SK-N-SH treated with all-trans-retinoic acid at 6 μM for 48 hours (cell line): ENCODE measurements around the gene UTP14A.

Experiments used
- OSR1 ChIP-seq: fragments of 250-450 bp; sonication (Bioruptor Pico); IDR thresholded peaks from 2 replicates; pipeline ENCODE4 v1.8.0; 2022; ENCODE audit warnings: moderate library complexity, mild to moderate bottlenecking, inconsistent platforms
- RARB ChIP-seq: fragments of 250-450 bp; sonication (Bioruptor Pico); IDR thresholded peaks from 2 replicates; pipeline ENCODE4 v1.8.0; 2021; ENCODE audit warnings: mild to moderate bottlenecking, moderate library complexity
- ZFP3 ChIP-seq: fragments of 250-450 bp; sonication (Bioruptor Pico); IDR thresholded peaks from 2 replicates; pipeline ENCODE4 v1.5.0; 2020; ENCODE audit warnings: mild to moderate bottlenecking, moderate library complexity
- TF ChIP-seq, protein P1 (sequence below): fragments of 250-450 bp; sonication (Bioruptor Pico); IDR thresholded peaks from 2 replicates; pipeline ENCODE4 v1.8.0; 2020; ENCODE audit warnings: mild to moderate bottlenecking, moderate library complexity, borderline replicate concordance

- TF ChIP-seq, protein P1, sequence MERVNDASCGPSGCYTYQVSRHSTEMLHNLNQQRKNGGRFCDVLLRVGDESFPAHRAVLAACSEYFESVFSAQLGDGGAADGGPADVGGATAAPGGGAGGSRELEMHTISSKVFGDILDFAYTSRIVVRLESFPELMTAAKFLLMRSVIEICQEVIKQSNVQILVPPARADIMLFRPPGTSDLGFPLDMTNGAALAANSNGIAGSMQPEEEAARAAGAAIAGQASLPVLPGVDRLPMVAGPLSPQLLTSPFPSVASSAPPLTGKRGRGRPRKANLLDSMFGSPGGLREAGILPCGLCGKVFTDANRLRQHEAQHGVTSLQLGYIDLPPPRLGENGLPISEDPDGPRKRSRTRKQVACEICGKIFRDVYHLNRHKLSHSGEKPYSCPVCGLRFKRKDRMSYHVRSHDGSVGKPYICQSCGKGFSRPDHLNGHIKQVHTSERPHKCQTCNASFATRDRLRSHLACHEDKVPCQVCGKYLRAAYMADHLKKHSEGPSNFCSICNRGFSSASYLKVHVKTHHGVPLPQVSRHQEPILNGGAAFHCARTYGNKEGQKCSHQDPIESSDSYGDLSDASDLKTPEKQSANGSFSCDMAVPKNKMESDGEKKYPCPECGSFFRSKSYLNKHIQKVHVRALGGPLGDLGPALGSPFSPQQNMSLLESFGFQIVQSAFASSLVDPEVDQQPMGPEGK (CRISPR knock-in tag), result no peak
- TF ChIP-seq ZFP3 (CRISPR knock-in tag) (no peak), OSR1 (no peak), RARB (CRISPR knock-in tag) (no peak)
Observed at GRCh38 chrX:129908636-129909035, 2.7 kb downstream of the UTP14A start.
